BJ (cell line): ENCODE results near the gene PPFIA3. TPM values are rescaled to one million over a fixed set of nuclear protein-coding genes. Genes with fewer than 3 reads are reported as not detected.

Source experiments
- CTCF ChIA-PET: fragments of 350-600 bp; formaldehyde crosslinking; extraction: SDS; loops from one replicate; lab custom pipeline; 2021; ENCODE audit warnings: antibody characterized with exemption, inconsistent platforms; lab: Yijun Ruan, JAX
- POLR2A ChIA-PET: fragments of 300-600 bp; sonication (Branson Sonifier 250); formaldehyde crosslinking; extraction: SDS; loops from one replicate; lab custom pipeline; 2021; ENCODE audit warnings: antibody characterized with exemption; lab: Charles Lee
- DNase-seq: peaks from one replicate; pipeline ENCODE4 v3.0.0-alpha.2; 2011; ENCODE audit warnings: low read depth
- H3K27me3 ChIP-seq: 2 replicates; pipeline ENCODE4 v1.6.0; 2011; ENCODE audit warnings: low read length; ENCODE audit not compliant: control insufficient read depth, insufficient read depth
- H3K36me3 ChIP-seq: 2 replicates; pipeline ENCODE4 v1.5.1; 2011; ENCODE audit warnings: low read length; ENCODE audit not compliant: control insufficient read depth, insufficient read depth
- H3K4me3 ChIP-seq: 2 replicates; pipeline ENCODE4 v1.5.1; 2011; ENCODE audit warnings: low read depth, mild to moderate bottlenecking, control low read depth, low read length
- polyA plus RNA-seq: library from polyadenylated mRNA; depleted of rRNA; stranded (reverse); fragments of >200 nt; gene quantifications from 2 replicates; pipeline ENCODE4 v1.2.3, GENCODE V29; 2011
- TF ChIP-seq, protein P1 (sequence below): IDR thresholded peaks from 2 replicates; pipeline ENCODE4 v1.5.1; 2011; ENCODE audit warnings: low read depth, mild to moderate bottlenecking, control low read depth, inconsistent platforms, low read length, moderate library complexity; ENCODE audit not compliant: insufficient read depth

PPFIA3 gene
- polyA plus RNA-seq, 1 experiment, result 1.4 TPM

DNA sequence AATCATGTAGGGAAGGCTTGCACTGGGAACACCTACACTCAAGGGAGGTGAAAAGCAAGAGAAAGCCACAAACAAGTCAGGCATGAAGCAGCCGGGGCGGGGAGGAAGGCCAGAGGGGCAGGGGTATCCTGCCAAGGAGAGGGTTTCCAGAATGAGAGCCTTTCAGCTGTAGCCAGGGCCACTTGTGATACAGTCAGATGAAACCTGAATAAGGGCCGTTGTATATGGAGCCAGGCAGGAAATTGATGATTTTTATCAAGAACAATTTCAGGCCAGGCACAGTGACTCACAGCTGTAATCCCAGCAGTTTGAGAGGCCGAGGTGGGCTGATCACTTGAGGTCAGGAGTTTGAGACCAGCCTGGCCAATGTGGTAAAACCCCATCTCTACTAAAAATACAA lies 42.6 kb downstream of the PPFIA3 start:
- TF ChIP-seq, protein P1, sequence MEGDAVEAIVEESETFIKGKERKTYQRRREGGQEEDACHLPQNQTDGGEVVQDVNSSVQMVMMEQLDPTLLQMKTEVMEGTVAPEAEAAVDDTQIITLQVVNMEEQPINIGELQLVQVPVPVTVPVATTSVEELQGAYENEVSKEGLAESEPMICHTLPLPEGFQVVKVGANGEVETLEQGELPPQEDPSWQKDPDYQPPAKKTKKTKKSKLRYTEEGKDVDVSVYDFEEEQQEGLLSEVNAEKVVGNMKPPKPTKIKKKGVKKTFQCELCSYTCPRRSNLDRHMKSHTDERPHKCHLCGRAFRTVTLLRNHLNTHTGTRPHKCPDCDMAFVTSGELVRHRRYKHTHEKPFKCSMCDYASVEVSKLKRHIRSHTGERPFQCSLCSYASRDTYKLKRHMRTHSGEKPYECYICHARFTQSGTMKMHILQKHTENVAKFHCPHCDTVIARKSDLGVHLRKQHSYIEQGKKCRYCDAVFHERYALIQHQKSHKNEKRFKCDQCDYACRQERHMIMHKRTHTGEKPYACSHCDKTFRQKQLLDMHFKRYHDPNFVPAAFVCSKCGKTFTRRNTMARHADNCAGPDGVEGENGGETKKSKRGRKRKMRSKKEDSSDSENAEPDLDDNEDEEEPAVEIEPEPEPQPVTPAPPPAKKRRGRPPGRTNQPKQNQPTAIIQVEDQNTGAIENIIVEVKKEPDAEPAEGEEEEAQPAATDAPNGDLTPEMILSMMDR, result no peak
- Histone ChIP-seq H3K27me3 (no peaks in the 10 kb centered on the region), H3K36me3 (peaks cover 2% of the 10 kb centered on the region; the same call in 1 of the 2 replicates), H3K4me3 (no peak overlapping the region)
- ChIA-PET CTCF (interaction anchor here (1.2 kb wide), 1 partner anchor 37 kb away, joined by 3 read pairs; no protein-coding TSS in a partner anchor), POLR2A (interaction anchor here (0.6 kb wide), 1 partner anchor 332 kb away, joined by 6 read pairs; no protein-coding TSS in a partner anchor)
- DNase-seq, result no peak

DNA sequence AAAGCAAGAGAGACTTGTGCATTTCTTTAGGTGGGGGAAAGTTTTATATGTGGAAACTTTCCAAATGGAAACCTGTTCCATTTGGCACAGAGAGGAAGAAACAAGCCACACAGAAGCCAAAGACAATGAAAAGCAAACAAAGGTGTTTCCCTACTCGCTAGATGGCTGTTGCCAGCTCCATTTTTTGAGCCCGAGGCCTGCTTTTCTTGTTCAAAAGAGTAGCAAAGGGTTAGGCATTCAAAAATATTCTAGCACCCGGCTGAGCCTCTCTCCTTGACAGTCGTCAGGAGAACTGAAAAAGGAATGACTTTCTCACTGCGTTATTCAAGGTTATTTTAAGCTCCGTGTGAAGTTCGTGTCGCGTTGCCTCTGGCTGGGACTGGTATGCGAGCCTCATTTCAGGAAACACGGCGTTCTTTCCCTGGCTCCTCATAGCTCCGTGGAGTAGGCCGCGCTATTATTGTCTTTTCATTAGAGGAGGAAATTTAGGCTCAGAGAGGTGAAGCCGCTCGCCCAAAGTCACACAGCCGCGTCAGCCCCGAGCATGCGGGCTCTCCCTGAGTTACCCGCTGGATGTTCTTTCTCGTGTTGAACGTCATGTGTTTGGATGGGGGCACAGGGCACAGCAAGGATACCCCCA lies 45.9 kb downstream of the PPFIA3 start:
- Histone ChIP-seq H3K4me3 (no peak overlapping the region), H3K36me3 (peaks cover 5% of the 10 kb centered on the region; the same call in 1 of the 2 replicates), H3K27me3 (no peaks in the 10 kb centered on the region)
- no peak for DNase-seq
- POLR2A ChIA-PET, result no interaction called here
- TF ChIP-seq, protein P1, result no peak
- CTCF ChIA-PET, result interaction anchor here (0.6 to 1.2 kb wide), 3 partner anchors 33 to 548 kb away, joined by 4 to 6 read pairs (median 4); no protein-coding TSS in a partner anchor

DNA sequence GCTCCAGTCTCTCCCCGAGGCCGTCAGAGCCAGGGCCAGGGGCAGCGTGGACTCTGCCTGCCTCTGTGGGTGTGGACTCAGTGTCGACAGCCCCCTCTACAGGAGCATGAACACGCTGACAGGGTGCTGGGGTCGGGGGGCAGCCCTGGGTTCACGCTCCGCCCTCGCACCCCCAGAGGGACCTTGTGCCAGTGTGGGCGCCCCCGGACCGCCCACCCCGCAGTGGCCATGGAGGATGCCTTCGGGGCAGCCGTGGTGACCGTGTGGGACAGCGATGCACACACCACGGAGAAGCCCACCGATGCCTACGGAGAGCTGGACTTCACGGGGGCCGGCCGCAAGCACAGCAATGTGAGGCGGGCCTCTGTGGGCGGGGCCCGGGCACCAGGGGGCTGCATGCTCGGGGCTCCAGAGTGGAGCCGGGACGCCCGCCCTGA lies 46.5 kb downstream of the PPFIA3 start:
- Histone ChIP-seq H3K4me3 (no peak overlapping the region), H3K36me3 (peaks cover 8% of the 10 kb centered on the region; the same call in 1 of the 2 replicates), H3K27me3 (no peaks in the 10 kb centered on the region)
- CTCF ChIA-PET, result interaction anchor here (1.2 kb wide), 1 partner anchor 32 kb away, joined by 6 read pairs; no protein-coding TSS in a partner anchor
- TF ChIP-seq, protein P1, result no peak
- POLR2A ChIA-PET, result no interaction called here
- no peak for DNase-seq

DNA sequence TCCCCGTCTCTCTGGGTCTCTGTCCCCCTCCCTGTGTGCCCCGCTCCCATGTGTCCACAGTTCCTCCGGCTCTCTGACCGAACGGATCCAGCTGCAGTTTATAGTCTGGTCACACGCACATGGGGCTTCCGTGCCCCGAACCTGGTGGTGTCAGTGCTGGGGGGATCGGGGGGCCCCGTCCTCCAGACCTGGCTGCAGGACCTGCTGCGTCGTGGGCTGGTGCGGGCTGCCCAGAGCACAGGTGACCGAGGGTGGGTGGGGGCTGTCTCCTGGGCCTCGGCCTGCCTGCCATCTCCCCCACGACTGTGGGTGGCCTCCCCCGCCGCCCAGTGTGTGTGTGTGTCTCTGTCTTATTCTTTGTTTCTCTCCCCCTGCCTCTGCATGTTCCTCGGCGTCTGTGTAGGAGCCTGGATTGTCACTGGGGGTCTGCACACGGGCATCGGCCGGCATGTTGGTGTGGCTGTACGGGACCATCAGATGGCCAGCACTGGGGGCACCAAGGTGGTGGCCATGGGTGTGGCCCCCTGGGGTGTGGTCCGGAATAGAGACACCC lies 48.6 kb downstream of the PPFIA3 start:
- ChIA-PET POLR2A (no interaction called here), CTCF (interaction anchor here (1.1 kb wide), 1 partner anchor 30 kb away, joined by 3 read pairs; no protein-coding TSS in a partner anchor)
- no peak for DNase-seq
- no peak overlapping the region for H3K4me3 ChIP-seq
- TF ChIP-seq, protein P1, result no peak
- H3K36me3 ChIP-seq, result peaks cover 18% of the 10 kb centered on the region
- no peaks in the 10 kb centered on the region for H3K27me3 ChIP-seq

DNA sequence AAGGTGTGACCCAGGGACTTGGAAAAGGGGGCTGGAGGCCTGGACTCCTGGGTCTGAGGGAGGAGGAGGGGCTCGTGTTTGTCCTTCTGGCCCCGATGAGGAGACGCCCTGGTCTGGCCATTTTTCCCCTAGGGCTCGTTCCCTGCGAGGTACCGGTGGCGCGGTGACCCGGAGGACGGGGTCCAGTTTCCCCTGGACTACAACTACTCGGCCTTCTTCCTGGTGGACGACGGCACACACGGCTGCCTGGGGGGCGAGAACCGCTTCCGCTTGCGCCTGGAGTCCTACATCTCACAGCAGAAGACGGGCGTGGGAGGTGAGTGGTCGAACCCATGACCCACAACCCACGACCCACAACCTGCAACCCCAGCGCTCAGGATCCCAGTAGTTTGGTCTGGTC lies 49.1 kb downstream of the PPFIA3 start:
- no peak overlapping the region for H3K4me3 ChIP-seq
- CTCF ChIA-PET, result interaction anchor here (1.1 kb wide), 1 partner anchor 29 kb away, joined by 3 read pairs; no protein-coding TSS in a partner anchor
- peaks cover 20% of the 10 kb centered on the region for H3K36me3 ChIP-seq
- H3K27me3 ChIP-seq, result no peaks in the 10 kb centered on the region
- DNase-seq, result no peak
- TF ChIP-seq, protein P1, result no peak
- POLR2A ChIA-PET, result no interaction called here
